GM18526 (cell line): ENCODE results near the gene TRIM26.

Source experiments
- POLR2A ChIP-seq: IDR thresholded peaks from 3 replicates; pipeline ENCODE4 v1.6.1; 2011; ENCODE audit not compliant: insufficient read length; ENCODE audit errors: extremely low read depth

Gene TRIM26

DNA sequence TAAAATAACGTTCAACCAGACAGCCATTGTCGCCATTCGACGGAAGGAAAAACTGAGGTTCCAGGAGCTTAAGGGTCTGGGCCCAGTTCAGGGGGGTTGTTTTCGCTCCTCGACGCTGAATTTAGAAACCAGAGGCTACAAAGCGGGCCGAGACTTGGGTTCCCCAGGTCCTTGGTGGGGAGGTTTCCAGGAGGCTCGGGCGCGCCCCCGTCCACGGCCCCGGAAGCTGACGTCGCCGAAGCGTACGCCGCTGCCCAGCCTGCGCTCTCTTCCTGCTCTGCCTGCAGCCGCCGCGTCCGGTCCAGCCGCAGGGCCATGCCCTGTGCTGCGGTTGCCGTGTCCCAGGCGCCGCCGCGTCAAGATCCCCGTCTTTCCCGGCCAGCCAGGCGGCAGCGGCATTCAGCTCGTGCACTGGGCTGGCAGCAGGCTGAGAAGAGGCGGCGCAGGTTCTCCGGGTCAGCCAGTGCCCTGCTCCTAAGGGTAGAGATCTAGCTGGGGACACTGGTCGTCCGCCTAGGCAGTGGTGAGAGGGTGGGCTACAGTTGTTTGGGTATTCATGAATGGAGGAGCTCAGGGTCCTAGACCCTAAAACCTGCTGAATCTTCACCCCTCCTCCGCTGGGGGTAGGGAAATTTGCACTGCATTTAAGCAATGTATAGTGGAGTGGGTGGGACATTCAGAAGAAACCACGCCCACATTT is 901 bp upstream of the TRIM26 start:
- TF ChIP-seq POLR2A: peak; percentile 95

DNA sequence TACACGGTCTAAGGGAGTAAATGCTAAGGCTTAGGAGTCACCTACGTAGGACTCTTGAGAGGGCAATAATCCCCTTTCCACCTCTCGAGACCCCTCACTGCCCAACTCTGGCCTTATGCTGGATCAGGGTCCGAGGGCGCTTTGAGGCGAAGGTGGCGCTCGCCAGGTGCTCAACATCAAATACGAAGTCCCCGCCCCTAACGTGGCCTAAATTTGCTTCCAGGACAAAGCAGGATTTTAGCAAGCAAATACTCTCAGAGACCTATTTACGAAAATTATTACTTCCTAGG is 406 bp upstream of the TRIM26 start:
- TF ChIP-seq POLR2A: no peak

DNA sequence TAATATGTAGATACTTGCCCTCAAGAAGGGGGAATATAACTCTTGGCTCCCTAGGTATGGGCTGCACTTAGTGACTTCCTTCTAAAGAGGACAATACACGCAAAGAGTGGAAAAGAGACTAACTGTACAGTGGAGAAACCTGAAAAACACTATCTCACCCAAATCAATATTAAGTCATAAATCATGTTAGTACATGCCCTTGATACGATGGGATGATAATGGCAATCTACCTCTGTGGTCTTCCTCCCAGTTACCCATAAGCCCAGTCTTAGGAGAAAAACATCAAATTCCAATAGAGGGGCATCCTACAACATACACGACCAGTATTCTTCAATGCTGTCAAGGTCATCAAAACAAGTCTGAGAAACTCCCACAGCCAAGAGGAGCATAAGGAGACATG is 1.3 kb downstream of the TRIM26 start:
- TF ChIP-seq POLR2A: no peak

DNA sequence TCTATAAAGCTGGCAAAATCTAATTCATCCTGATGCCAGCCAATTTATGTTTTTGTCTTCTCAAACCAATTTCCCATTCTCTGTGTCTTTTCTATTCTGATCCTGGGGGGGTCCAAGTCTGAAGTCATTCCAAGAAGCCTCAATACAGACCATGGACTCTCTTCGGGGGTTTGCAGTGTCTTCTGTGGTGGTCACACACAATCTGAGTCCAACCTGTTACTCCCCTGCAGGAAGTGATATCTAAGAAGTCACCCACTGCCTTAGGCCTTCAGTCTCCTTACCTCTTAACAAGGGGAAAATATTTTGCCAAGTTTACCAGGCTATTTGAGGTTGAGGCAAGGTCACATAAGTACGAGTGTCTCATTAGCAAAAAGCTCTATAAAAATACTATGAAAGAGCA is 1.9 kb downstream of the TRIM26 start:
- TF ChIP-seq POLR2A: no peak

DNA sequence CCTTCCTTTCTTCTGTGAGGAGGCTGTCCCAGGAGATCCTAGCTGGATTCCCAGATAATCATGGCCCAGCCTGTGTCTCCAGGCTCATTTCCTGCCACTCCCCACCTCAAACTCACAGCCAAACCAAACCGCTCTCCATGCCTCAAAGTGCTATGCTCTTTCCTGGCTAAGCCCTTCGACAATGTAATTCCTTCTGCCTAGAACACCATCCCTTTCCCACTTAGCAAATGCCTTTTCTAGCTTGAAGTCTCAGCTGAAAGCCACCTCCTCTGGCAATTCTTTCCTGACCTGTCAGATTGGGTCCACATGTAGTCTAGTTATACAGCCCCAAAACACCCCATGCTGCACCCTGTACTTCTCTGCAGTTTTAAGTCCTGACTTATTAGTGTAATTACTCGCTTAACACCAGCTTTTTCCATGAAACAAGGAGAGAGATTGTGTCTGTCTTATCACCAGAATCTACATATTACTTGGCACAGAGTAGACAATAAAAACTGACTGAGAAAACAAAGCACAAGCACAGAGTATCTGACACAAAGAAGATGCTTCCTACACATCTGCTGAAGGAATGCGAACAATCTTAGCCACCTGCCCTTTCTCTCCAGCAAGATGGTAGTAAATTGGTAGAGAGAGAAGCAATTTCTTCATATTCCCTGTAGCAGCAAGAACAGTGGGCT is 5.4 kb downstream of the TRIM26 start:
- no peak for TF ChIP-seq POLR2A

DNA sequence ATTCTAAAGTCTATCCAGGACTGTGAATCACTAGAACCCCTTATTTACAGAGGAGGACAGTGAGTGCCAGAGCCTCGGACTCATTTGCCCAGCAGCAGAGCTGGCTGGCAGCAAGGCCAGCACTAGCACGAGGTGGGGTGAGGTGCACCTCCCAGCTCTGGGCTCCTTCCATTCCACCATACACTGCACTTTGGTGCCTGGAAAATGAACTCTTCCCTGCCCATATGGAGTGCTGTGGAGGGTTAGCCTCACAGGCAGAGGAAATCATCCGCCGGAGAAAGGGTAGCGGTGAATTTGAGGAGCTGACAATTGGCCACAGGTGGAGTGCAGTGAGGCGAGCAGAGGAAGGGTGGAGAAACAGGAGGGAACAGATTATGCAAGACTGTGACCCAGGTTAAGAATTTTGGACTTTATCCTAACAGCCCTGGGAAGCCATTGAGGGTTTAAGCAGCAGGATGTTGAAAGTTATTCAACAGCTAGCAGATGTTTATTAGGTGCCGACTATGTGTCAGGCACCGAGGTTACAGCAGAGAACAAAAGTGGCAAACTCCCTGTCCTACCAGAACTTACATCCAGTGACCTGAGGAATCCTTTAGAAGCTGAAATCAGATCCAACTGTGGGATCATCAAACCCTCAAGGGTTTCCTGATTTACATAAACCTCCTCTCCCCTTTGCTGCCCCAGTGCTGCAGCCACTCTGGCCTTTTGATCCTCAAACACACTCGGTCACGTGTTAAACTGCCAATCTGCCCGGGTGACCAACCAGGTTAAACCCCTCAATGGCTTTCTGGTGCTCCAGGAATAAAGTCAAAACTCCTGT is 6.2 kb downstream of the TRIM26 start:
- TF ChIP-seq POLR2A: no peak

DNA sequence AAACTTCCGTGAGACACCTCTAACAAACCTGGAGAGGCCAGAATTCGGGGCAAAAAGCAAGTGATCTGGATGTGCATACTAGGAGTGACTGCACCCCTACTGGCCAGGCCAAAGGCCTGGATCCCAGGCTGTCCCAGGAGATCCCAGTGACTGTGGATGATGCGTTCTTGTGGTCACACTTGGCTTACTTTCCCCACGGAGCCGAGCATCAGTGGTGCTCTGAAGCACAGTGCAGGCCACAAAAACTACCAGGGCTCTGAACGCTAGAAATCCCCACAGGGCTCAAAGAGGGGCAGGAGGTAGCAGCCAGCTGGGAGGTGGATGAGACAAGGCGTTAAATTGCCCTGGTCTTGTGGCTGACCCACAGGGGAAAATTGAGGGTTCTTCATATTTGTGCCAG is 7.1 kb downstream of the TRIM26 start:
- no peak for TF ChIP-seq POLR2A

DNA sequence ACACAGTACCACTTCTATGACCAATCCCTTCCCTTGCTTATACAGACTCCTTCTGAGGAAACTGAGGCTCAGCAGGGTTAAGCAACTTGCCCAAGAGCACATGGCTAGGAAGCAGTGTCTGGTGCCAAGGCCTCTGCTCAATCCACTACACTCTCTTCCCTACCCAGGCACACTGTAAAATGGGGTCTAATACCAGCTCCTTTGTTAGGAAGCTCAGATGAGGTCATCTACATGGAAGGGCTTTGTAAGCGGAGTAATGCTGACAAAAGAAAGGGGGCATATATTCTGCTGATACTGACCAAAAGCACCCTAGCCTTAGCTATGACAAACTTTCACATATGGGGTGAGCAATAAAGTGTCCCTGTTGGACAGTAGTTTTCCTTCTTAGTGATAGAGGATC is 9.1 kb downstream of the TRIM26 start:
- TF ChIP-seq POLR2A: no peak

DNA sequence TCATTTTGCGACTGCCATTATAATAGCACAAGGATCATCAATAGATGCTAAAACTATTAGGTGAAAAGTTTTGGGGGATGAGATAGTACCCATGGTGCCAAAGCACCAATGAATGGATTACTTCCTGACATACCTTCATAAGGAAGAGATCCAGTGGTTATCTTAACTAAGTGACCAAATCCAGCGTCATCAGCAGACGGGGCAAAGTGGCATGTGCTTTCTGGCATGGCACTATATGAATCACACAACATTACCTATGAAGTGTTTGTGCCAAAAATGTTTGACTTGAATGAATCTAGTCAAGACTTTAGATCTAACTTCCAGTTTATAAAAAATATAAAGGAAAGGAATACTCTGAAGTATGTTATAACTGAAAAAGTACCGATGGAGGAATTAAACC is 10.8 kb downstream of the TRIM26 start:
- TF ChIP-seq POLR2A: no peak

DNA sequence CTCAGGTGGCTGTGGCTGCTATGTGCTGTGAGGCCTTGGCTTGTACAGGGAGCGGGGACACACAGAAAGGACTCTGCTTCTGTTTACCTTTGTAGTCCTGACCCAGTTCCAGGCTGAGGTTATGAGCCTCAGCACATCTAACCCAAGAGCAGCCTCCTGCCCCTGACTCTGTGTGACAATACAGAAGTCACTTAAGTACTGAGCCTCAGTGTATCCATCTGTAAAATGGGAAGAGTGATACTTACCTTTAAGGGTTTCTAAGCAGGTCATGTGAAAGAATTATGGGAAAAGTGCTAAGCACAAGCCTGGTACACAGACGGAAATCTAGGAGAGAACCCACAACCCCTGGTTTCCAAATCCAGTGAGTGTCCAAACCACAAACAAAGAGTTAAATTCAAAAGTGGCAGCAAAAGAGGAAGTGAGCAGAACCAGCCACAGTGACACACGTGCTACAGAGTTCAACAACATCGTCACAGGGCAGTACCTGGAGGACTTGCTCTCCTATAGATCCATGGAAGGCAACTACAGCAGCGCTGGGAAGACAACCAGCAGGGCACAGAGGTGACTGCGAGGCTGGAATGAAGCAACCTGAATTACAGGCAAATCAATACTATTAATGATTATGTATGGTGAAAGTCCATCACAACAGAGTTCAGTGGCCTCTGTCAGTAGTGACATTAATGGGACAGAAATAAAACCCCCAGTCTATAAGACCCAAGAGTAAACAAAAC is 12.5 kb downstream of the TRIM26 start:
- TF ChIP-seq POLR2A: no peak

DNA sequence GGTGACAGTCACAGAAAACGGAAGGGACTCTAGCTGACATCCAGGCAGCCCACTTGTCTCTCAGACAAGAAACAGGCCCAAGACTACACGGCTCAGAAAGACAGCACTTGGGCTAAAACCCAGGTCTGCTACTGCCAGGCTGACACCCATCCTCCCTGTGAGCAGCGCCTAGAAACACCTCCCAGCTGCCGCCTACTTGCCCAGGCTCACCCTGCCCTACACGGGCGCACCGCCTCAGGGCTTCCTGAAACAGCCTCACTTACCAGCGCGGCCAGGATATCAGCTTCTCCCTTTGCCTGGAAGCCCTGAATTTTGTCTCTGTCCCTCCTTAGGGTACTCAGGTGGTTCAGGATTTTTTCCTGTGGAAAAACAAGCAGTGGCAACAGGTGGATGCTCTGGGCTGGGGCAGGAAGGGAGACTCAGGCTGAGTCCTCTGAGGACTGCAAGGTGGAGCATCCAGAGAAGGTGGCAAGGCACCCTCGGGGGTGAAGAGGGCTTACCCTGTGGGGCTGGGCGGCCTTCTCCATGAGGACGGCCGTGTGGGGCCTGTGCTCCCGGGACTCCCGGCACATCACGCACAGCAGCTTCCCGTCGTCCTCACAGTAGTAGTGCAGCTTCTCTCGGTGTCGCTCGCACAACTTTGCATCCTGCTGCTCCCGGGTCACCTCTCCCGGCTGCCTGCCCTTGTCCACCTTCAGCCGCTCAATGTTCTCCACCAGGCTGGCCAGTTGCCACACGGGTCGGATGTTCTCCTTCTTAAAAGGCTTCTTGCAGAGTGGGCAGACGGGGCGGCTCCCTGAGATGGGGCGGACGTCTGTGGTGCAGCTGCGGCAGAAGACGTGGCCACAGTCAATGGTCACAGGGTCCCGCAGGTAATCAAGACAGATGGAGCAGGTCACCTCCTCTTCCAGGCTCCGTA is 14.8 kb downstream of the TRIM26 start:
- TF ChIP-seq POLR2A: no peak

DNA sequence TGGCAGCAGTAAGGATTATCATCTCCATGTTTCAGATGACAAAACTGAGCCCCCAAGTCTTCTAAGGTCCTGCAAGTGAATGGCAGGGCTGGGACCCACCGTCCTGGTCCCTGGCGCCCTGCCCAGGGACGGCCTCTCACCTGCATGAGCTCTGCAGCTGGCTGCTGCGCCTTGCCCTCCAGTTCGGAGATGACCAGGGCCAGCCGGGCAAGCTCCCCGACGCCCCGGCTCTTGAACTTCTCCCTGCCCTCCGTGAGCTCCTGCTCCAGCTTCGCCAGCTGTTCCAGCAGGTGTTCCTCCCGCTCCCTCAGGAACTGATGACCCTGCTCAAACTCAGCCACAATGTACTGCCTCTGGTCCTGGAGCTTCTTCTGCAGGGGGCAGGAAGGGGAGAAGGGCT is 16.8 kb downstream of the TRIM26 start:
- no peak for TF ChIP-seq POLR2A

DNA sequence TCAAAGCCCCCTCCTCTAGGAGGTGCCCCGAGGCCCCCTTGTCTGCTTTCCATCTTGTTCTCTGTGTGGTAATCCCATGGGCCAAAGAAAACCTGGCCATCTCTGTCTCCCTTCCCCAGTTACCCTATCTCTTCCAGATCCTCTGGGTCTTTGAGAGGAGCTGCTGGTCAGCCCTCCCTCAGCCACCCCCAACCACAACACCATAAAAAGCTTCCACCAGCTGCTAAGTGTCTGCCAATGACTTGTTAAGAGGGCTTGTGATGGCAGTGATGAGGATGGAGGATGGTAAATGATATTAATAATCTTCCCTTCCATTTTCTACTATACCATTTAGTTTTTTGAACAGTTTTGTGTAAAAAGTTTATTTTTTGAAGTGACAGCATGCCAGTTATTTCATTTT is 17.3 kb downstream of the TRIM26 start:
- no peak for TF ChIP-seq POLR2A

DNA sequence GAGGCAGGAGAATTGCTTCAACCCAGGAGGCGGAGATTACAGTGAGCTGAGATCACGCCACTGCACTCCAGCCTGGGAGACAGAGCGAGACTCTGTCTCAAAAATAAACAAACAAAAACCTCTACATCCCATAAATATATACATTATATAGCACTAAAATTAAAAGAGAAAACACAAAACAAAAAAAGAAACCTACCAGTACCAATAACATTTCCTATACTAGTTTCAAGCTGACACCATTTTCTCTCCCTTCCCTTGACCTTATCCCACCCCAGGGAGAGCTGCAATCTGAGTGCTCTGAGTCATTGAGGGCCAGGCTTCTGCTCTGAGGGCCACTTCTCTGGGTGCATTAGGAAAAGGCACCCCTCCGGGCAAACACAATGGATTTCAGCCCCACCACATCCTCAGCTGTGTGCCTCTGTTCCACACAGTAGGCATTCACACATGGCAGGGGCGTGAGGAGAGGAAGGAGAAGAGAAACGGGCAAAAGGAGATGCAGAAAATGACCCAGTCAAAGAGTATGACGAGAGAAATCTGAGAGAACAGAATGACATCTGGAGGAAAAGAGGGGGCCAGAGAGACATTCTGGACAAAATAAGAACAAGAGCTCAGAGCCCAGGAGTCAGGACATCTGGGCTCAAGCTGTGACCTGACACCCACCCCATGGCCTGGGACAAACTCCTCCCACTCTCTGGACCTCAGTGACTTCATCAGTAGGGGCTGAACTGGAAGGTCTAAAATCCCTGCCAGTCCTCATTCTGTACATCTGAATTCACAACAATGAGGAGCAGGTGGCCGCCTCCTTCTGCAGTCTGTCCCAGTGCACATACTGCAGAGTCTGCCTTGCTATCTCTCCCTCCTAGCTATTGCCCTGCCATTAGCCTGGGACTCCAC is 18.2 kb downstream of the TRIM26 start:
- no peak for TF ChIP-seq POLR2A
